ENCODE results near the gene NKAIN1.

NKAIN1 gene

DNA sequence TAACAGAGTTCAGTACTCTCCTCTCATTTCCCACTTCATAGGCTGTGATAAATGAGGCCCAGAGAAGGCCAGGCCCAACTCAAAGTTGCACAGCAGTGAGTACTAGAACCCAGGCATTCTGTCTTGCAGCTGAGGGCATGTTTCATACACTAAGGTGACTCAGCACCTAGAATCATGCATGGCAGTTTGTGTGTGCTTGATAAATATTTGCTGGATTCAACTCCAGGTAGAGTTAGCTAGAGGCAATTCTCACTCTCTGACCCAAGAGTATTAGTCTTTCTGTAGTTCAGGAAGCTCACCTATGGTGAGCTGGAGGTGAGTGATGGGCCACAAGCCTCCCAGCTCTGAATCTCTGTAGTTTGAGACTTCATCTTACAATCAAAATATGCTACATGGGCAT is 10.7 kb downstream of the NKAIN1 start:
- Histone ChIP-seq H4K20me1 (ENCODE audit: insufficient read depth, low read length) (no peaks in the 10 kb centered on the region), H3F3A (ENCODE audit: insufficient read depth, low read length) (no peaks in the 10 kb centered on the region), H3K9ac (ENCODE audit: low read length) (no peak overlapping the region), H3K36me3 (ENCODE audit: insufficient read depth, low read length) (no peaks in the 10 kb centered on the region), H3K27me3 (ENCODE audit: insufficient read depth, low read length) (no peaks in the 10 kb centered on the region), H3K27ac (ENCODE audit: low read depth, low read length, poor library complexity, severe bottlenecking) (no peak overlapping the region), H2AFZ (ENCODE audit: low read length) (no peak overlapping the region), H3K9me2 (ENCODE audit: low read depth, low read length) (no peaks in the 10 kb centered on the region), H3K4me2 (ENCODE audit: low read length) (no peak overlapping the region), H3K9me3 (ENCODE audit: low read length) (no peaks in the 10 kb centered on the region), H3K79me2 (ENCODE audit: insufficient read depth, low read length) (no peaks in the 10 kb centered on the region), H3K4me1 (ENCODE audit: insufficient read depth, low read length, severe bottlenecking) (no peaks in the 10 kb centered on the region), H3K4me3 (ENCODE audit: low read depth, low read length, poor library complexity, severe bottlenecking) (no peak overlapping the region)
- TF ChIP-seq, protein P1, sequence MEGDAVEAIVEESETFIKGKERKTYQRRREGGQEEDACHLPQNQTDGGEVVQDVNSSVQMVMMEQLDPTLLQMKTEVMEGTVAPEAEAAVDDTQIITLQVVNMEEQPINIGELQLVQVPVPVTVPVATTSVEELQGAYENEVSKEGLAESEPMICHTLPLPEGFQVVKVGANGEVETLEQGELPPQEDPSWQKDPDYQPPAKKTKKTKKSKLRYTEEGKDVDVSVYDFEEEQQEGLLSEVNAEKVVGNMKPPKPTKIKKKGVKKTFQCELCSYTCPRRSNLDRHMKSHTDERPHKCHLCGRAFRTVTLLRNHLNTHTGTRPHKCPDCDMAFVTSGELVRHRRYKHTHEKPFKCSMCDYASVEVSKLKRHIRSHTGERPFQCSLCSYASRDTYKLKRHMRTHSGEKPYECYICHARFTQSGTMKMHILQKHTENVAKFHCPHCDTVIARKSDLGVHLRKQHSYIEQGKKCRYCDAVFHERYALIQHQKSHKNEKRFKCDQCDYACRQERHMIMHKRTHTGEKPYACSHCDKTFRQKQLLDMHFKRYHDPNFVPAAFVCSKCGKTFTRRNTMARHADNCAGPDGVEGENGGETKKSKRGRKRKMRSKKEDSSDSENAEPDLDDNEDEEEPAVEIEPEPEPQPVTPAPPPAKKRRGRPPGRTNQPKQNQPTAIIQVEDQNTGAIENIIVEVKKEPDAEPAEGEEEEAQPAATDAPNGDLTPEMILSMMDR (IDR thresholded peaks at IDR 0.05; ENCODE audit: low read length): no peak
- no peak for TF ChIP-seq EZH2 (IDR thresholded peaks at IDR 0.05; ENCODE audit: borderline replicate concordance, low read length)

DNA sequence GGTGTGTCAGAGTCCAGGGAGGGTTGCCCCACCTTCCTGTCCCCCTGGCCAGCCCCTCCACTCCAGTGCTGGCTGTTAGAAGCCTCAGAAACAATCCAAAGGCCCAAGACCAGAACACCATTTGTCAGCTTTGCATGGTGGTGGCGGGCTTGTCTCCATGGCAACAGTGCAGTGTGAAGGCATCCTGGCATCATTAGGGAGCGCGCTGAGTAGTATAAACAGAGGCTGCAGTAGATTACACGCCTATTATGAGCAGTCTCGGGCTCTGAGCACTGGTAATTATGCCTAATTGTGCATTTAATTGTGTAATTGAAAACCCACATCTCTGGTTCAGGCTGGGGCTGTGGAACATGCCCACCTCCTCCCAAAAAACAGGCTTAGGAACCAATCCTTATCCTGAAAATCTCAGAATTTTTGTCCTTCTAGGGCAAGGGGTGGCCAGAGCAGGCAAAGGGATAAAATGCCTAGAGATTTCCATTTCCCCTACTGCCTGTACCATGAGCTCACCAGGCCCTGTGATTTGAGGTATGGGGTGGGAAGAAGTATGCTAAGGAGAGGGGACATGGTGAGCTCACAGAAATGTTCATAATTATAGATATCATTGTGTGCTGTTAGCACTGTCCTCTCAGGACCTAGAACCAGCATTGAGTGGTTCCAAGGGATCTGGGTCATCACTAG is 11.7 kb downstream of the NKAIN1 start:
- no peak overlapping the region for H2AFZ ChIP-seq (ENCODE audit: low read length)
- no peak overlapping the region for H3K27ac ChIP-seq (ENCODE audit: low read depth, low read length, poor library complexity, severe bottlenecking)
- TF ChIP-seq, protein P1 (IDR thresholded peaks at IDR 0.05; ENCODE audit: low read length): no peak
- TF ChIP-seq EZH2 (IDR thresholded peaks at IDR 0.05; ENCODE audit: borderline replicate concordance, low read length): no peak

DNA sequence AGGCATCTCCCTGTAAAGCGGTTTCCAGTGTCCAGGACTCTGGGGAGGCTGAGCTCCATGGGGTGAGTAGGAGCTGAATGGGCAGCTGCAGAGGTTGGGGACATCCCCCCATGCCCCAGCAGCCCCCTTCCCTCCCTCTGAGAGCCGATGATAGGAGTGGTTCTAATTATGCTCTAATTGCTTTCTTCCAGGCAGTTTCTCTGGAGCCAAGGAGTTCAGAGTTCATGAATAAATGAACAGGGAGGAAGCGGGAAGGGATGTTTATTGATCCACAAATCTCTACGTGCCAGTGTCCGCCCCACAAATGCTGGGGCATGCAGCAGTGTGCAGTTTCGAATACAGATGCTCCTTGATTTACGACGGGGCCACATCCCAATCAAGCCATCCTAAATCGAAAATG is 15.6 kb downstream of the NKAIN1 start:
- no peak for TF ChIP-seq EZH2 (IDR thresholded peaks at IDR 0.05; ENCODE audit: borderline replicate concordance, low read length)
- TF ChIP-seq, protein P1 (IDR thresholded peaks at IDR 0.05; ENCODE audit: low read length): no peak
- Histone ChIP-seq H3K9ac (ENCODE audit: low read length) (no peak overlapping the region), H3K27ac (ENCODE audit: low read depth, low read length, poor library complexity, severe bottlenecking) (no peak overlapping the region), H3K27me3 (ENCODE audit: insufficient read depth, low read length) (no peaks in the 10 kb centered on the region), H3K9me3 (ENCODE audit: low read length) (no peaks in the 10 kb centered on the region), H3K4me1 (ENCODE audit: insufficient read depth, low read length, severe bottlenecking) (no peaks in the 10 kb centered on the region), H3K4me2 (ENCODE audit: low read length) (no peak overlapping the region), H3K9me2 (ENCODE audit: low read depth, low read length) (no peaks in the 10 kb centered on the region), H3K4me3 (ENCODE audit: low read depth, low read length, poor library complexity, severe bottlenecking) (no peak overlapping the region), H3K36me3 (ENCODE audit: insufficient read depth, low read length) (no peaks in the 10 kb centered on the region), H2AFZ (ENCODE audit: low read length) (no peak overlapping the region), H3F3A (ENCODE audit: insufficient read depth, low read length) (no peaks in the 10 kb centered on the region), H4K20me1 (ENCODE audit: insufficient read depth, low read length) (no peaks in the 10 kb centered on the region), H3K79me2 (ENCODE audit: insufficient read depth, low read length) (no peaks in the 10 kb centered on the region)

More for the DNA sequence above, 11.7 kb downstream of the NKAIN1 start:
- Histone ChIP-seq H3K9me3 (ENCODE audit: low read length) (no peaks in the 10 kb centered on the region), H3K4me3 (ENCODE audit: low read depth, low read length, poor library complexity, severe bottlenecking) (no peak overlapping the region), H3K36me3 (ENCODE audit: insufficient read depth, low read length) (no peaks in the 10 kb centered on the region), H4K20me1 (ENCODE audit: insufficient read depth, low read length) (no peaks in the 10 kb centered on the region), H3K27me3 (ENCODE audit: insufficient read depth, low read length) (no peaks in the 10 kb centered on the region), H3K9me2 (ENCODE audit: low read depth, low read length) (no peaks in the 10 kb centered on the region), H3F3A (ENCODE audit: insufficient read depth, low read length) (no peaks in the 10 kb centered on the region), H3K79me2 (ENCODE audit: insufficient read depth, low read length) (no peaks in the 10 kb centered on the region), H3K9ac (ENCODE audit: low read length) (no peak overlapping the region), H3K4me1 (ENCODE audit: insufficient read depth, low read length, severe bottlenecking) (no peaks in the 10 kb centered on the region), H3K4me2 (ENCODE audit: low read length) (no peak overlapping the region)
